Keratinocyte (primary cell): ENCODE measurements around the gene HABP2. TPM values are rescaled to one million over a fixed set of nuclear protein-coding genes. Genes with fewer than 3 reads are reported as not detected.

Source experiments
- DNase-seq: peaks from one replicate; pipeline ENCODE4 v3.0.0-alpha.2; 2011; ENCODE audit warnings: low read depth, missing footprints, low spot score
- FAIRE-seq: peaks from 2 replicates; lab custom pipeline; 2011; peaks lifted over from hg19 to GRCh38; lab: Jason Lieb, UNC
- H2AFZ ChIP-seq: 2 replicates; pipeline ENCODE4 v1.6.0; 2012; ENCODE audit warnings: low read length, control low read depth, inconsistent platforms; ENCODE audit not compliant: control insufficient read depth
- H3K27ac ChIP-seq: 2 replicates; pipeline ENCODE4 v1.5.1; 2011; ENCODE audit warnings: low read length; ENCODE audit not compliant: control insufficient read depth, insufficient read depth
- H3K27me3 ChIP-seq: 3 replicates; pipeline ENCODE4 v1.6.0; 2011; ENCODE audit warnings: low read length; ENCODE audit not compliant: control insufficient read depth, insufficient read depth; ENCODE audit errors: extremely low read depth
- H3K36me3 ChIP-seq, 2 experiments: 2 replicates in 1 of 2; 3 replicates in 1 of 2; pipeline ENCODE4 v1.5.1; 2011; ENCODE audit warnings: low read length in 2 of 2, mild to moderate bottlenecking in 1 of 2; ENCODE audit not compliant: control insufficient read depth in 2 of 2, insufficient read depth in 2 of 2; ENCODE audit errors: extremely low read depth in 1 of 2
- H3K4me1 ChIP-seq: 3 replicates; pipeline ENCODE4 v1.5.1; 2011; ENCODE audit warnings: low read length; ENCODE audit not compliant: control insufficient read depth, insufficient read depth; ENCODE audit errors: extremely low read depth
- H3K4me2 ChIP-seq: 3 replicates; pipeline ENCODE4 v1.6.0; 2011; ENCODE audit warnings: low read depth, low read length; ENCODE audit not compliant: control insufficient read depth, insufficient read depth; ENCODE audit errors: extremely low read depth
- H3K4me3 ChIP-seq, 3 experiments: fragments of 200-600 bp in 1 of 3; sonication (generic) in 1 of 3; 2 replicates in 2 of 3; 3 replicates in 1 of 3; pipeline ENCODE4 v1.5.1; 2011 to 2016; ENCODE audit warnings: low read length in 3 of 3, mild to moderate bottlenecking in 3 of 3, control low read depth in 2 of 3, inconsistent platforms in 1 of 3, low read depth in 1 of 3, mixed read lengths in 1 of 3, mixed run types in 1 of 3, moderate library complexity in 1 of 3; ENCODE audit not compliant: control insufficient read depth in 2 of 3, insufficient read depth in 2 of 3; ENCODE audit errors: extremely low read depth in 1 of 3
- H3K79me2 ChIP-seq: 2 replicates; pipeline ENCODE4 v1.6.0; 2012; ENCODE audit warnings: low read length; ENCODE audit not compliant: control insufficient read depth, insufficient read depth
- H3K9ac ChIP-seq: 3 replicates; pipeline ENCODE4 v1.6.0; 2011; ENCODE audit warnings: low read length; ENCODE audit not compliant: control insufficient read depth, insufficient read depth; ENCODE audit errors: extremely low read depth
- H3K9me1 ChIP-seq: 3 replicates; pipeline ENCODE4 v1.6.0; 2011; ENCODE audit warnings: low read length; ENCODE audit not compliant: control insufficient read depth, insufficient read depth; ENCODE audit errors: extremely low read depth
- H3K9me3 ChIP-seq: 2 replicates; pipeline ENCODE4 v1.5.1; 2012; ENCODE audit warnings: low read depth, low read length; ENCODE audit not compliant: control insufficient read depth
- H4K20me1 ChIP-seq: 3 replicates; pipeline ENCODE4 v1.6.0; 2011; ENCODE audit warnings: low read length; ENCODE audit not compliant: control insufficient read depth, insufficient read depth; ENCODE audit errors: extremely low read depth
- CTCF ChIP-seq, 3 experiments: IDR thresholded peaks in 1 of 3; conservative IDR thresholded peaks in 1 of 3; optimal IDR thresholded peaks in 1 of 3; 2 replicates in 2 of 3; 3 replicates in 1 of 3; pipeline versions ENCODE3 to v1.5.1; 2011; ENCODE audit warnings: low read length in 3 of 3, mild to moderate bottlenecking in 3 of 3, moderate library complexity in 2 of 3, control low read depth in 1 of 3, inconsistent platforms in 1 of 3; ENCODE audit not compliant: insufficient read depth in 2 of 3; ENCODE audit errors: extremely low read depth in 1 of 3
- EZH2 ChIP-seq: IDR thresholded peaks from one replicate; pipeline ENCODE4 v1.6.1; 2012; ENCODE audit warnings: inconsistent platforms, mild to moderate bottlenecking, low read length, moderate library complexity
- dilution Hi-C: fragments of 300-500 bp; cut with MboI; formaldehyde crosslinking; loops from one replicate; pipeline ENCODE4 v1.7.0; 2020; ENCODE audit warnings: low sequenced_read_pairs; ENCODE audit not compliant: extremely low pct_ligation_motif_present
- polyA plus RNA-seq, 5 experiments: library from polyadenylated mRNA; depleted of rRNA in 3 of 5; stranded (reverse) in 3 of 5; stranded (forward) in 1 of 5; unstranded in 1 of 5; fragments of >200 nt; gene quantifications; 1 replicate in 1 of 5; 2 replicates in 3 of 5; 3 replicates in 1 of 5; pipeline versions ENCODE4 v1.2.1 to v1.2.3, GENCODE V29; 2011 to 2012; ENCODE audit warnings: missing spikeins in 2 of 5, low read depth in 1 of 5, low replicate concordance in 1 of 5

Gene HABP2
- polyA plus RNA-seq, 1 donor (not counting 4 experiments of a cell fraction or from before 2014, with no cell fraction given): not detected

GRCh38 chr10:113631684-113632367 lies 79.0 kb downstream of the HABP2 start:
- no peaks in the 10 kb centered on the region for H4K20me1 ChIP-seq
- no peaks in the 10 kb centered on the region for H3K4me1 ChIP-seq
- no peak for FAIRE-seq
- no peak for DNase-seq
- no peak for TF ChIP-seq CTCF (optimal IDR thresholded peaks at IDR 0.05 in 1 of 3, IDR thresholded peaks at IDR 0.05 in 1 of 3, conservative IDR thresholded peaks at IDR 0.05 in 1 of 3; ENCODE audit: extremely low read depth in 1 of 3, insufficient read depth in 2 of 3, low read length in 3 of 3)
- TF ChIP-seq EZH2: no peak
- dilution Hi-C loops: no loop called here
- H3K4me2 ChIP-seq: no peak overlapping the region
- H3K27me3 ChIP-seq: no peaks in the 10 kb centered on the region
- no peaks in the 10 kb centered on the region for H3K36me3 ChIP-seq
- H3K9me3 ChIP-seq: no peaks in the 10 kb centered on the region
- no peaks in the 10 kb centered on the region for H3K79me2 ChIP-seq
- no peaks in the 10 kb centered on the region for H3K9me1 ChIP-seq
- H3K27ac ChIP-seq: no peak overlapping the region
- no peak overlapping the region for H3K9ac ChIP-seq
- no peak overlapping the region for H2AFZ ChIP-seq
- no peak overlapping the region for H3K4me3 ChIP-seq

Other genes starting within 250 kb of the HABP2 start
- not detected in 3 replicates for gene NRAP, start 111.0 kb downstream of the HABP2 start, polyA plus RNA-seq
- gene CASP7, start 126.9 kb downstream of the HABP2 start, polyA plus RNA-seq: 14.2 to 26.1 TPM (median 23.2 TPM) in 3 replicates
- not detected in 3 replicates for gene PLEKHS1, start 198.6 kb downstream of the HABP2 start, polyA plus RNA-seq